ENCODE measurements around the gene ZNF652.

ZNF652 gene

GRCh38 chr17:49364119-49364518 lies 2.1 kb upstream of the ZNF652 start:
- no peak for ATAC-seq

GRCh38 chr17:49363251-49363650 lies 1.2 kb upstream of the ZNF652 start:
- ATAC-seq = no peak
- TF ChIP-seq GLIS3 (CRISPR knock-in tag; IDR thresholded peaks at IDR 0.05) (no peak), ZNF565 (CRISPR knock-in tag; conservative IDR thresholded peaks at IDR 0.05; ENCODE audit: low read depth) (no peak), PPARA (CRISPR knock-in tag; IDR thresholded peaks at IDR 0.05; ENCODE audit: borderline replicate concordance) (no peak), CREB5 (CRISPR knock-in tag; IDR thresholded peaks at IDR 0.05; ENCODE audit: low read depth) (no peak), ARNTL (CRISPR knock-in tag; IDR thresholded peaks at IDR 0.05; ENCODE audit: borderline replicate concordance, low read depth) (no peak), ZNF8 (CRISPR knock-in tag; IDR thresholded peaks at IDR 0.05) (no peak), POU6F1 (CRISPR knock-in tag; IDR thresholded peaks at IDR 0.05; ENCODE audit: borderline replicate concordance, low read depth) (no peak), ZFP30 (CRISPR knock-in tag; IDR thresholded peaks at IDR 0.05) (no peak), SNAI2 (CRISPR knock-in tag; IDR thresholded peaks at IDR 0.05) (no peak), ISL1 (CRISPR knock-in tag; IDR thresholded peaks at IDR 0.05) (no peak), ZNF70 (CRISPR knock-in tag; IDR thresholded peaks at IDR 0.05) (no peak), BACH2 (CRISPR knock-in tag; IDR thresholded peaks at IDR 0.05; ENCODE audit: borderline replicate concordance) (no peak), TCF4 (CRISPR knock-in tag; IDR thresholded peaks at IDR 0.05; ENCODE audit: borderline replicate concordance) (no peak)
- TF ChIP-seq, protein P1, sequence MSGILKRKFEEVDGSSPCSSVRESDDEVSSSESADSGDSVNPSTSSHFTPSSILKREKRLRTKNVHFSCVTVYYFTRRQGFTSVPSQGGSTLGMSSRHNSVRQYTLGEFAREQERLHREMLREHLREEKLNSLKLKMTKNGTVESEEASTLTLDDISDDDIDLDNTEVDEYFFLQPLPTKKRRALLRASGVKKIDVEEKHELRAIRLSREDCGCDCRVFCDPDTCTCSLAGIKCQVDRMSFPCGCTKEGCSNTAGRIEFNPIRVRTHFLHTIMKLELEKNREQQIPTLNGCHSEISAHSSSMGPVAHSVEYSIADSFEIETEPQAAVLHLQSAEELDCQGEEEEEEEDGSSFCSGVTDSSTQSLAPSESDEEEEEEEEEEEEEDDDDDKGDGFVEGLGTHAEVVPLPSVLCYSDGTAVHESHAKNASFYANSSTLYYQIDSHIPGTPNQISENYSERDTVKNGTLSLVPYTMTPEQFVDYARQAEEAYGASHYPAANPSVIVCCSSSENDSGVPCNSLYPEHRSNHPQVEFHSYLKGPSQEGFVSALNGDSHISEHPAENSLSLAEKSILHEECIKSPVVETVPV (CRISPR knock-in tag; IDR thresholded peaks at IDR 0.05) = no peak

More at GRCh38 chr17:49364119-49364518, 2.1 kb upstream of the ZNF652 start:
- no peak for TF ChIP-seq ISL1 (CRISPR knock-in tag; IDR thresholded peaks at IDR 0.05)
- TF ChIP-seq OSR1 (CRISPR knock-in tag; IDR thresholded peaks at IDR 0.05) = no peak
- no peak for TF ChIP-seq PPARA (CRISPR knock-in tag; IDR thresholded peaks at IDR 0.05; ENCODE audit: borderline replicate concordance)
- TF ChIP-seq CREB5 (CRISPR knock-in tag; IDR thresholded peaks at IDR 0.05; ENCODE audit: low read depth) = no peak
- TF ChIP-seq ESRRG (CRISPR knock-in tag; IDR thresholded peaks at IDR 0.05) = no peak
- no peak for TF ChIP-seq ZNF565 (CRISPR knock-in tag; conservative IDR thresholded peaks at IDR 0.05; ENCODE audit: low read depth)
- TF ChIP-seq TCF4 (CRISPR knock-in tag; IDR thresholded peaks at IDR 0.05; ENCODE audit: borderline replicate concordance) = no peak
- TF ChIP-seq, protein P1 (CRISPR knock-in tag; IDR thresholded peaks at IDR 0.05) = no peak
- TF ChIP-seq ZFP30 (CRISPR knock-in tag; IDR thresholded peaks at IDR 0.05) = no peak
- no peak for TF ChIP-seq ZNF8 (CRISPR knock-in tag; IDR thresholded peaks at IDR 0.05)
- TF ChIP-seq CSDC2 (CRISPR knock-in tag; IDR thresholded peaks at IDR 0.05) = no peak
- no peak for TF ChIP-seq BACH2 (CRISPR knock-in tag; IDR thresholded peaks at IDR 0.05; ENCODE audit: borderline replicate concordance)
- no peak for TF ChIP-seq PATZ1 (CRISPR knock-in tag; IDR thresholded peaks at IDR 0.05; ENCODE audit: borderline replicate concordance)
- TF ChIP-seq ZNF70 (CRISPR knock-in tag; IDR thresholded peaks at IDR 0.05) = no peak
- TF ChIP-seq, protein P2, sequence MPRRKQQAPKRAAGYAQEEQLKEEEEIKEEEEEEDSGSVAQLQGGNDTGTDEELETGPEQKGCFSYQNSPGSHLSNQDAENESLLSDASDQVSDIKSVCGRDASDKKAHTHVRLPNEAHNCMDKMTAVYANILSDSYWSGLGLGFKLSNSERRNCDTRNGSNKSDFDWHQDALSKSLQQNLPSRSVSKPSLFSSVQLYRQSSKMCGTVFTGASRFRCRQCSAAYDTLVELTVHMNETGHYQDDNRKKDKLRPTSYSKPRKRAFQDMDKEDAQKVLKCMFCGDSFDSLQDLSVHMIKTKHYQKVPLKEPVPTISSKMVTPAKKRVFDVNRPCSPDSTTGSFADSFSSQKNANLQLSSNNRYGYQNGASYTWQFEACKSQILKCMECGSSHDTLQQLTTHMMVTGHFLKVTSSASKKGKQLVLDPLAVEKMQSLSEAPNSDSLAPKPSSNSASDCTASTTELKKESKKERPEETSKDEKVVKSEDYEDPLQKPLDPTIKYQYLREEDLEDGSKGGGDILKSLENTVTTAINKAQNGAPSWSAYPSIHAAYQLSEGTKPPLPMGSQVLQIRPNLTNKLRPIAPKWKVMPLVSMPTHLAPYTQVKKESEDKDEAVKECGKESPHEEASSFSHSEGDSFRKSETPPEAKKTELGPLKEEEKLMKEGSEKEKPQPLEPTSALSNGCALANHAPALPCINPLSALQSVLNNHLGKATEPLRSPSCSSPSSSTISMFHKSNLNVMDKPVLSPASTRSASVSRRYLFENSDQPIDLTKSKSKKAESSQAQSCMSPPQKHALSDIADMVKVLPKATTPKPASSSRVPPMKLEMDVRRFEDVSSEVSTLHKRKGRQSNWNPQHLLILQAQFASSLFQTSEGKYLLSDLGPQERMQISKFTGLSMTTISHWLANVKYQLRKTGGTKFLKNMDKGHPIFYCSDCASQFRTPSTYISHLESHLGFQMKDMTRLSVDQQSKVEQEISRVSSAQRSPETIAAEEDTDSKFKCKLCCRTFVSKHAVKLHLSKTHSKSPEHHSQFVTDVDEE (CRISPR knock-in tag; IDR thresholded peaks at IDR 0.05) = no peak
- no peak for TF ChIP-seq ARNTL (CRISPR knock-in tag; IDR thresholded peaks at IDR 0.05; ENCODE audit: borderline replicate concordance, low read depth)
- no peak for TF ChIP-seq GLIS3 (CRISPR knock-in tag; IDR thresholded peaks at IDR 0.05)
- no peak for TF ChIP-seq RARB (CRISPR knock-in tag; IDR thresholded peaks at IDR 0.05)
